ENCODE results near the gene SRBD1. TPM values are rescaled to one million over a fixed set of nuclear protein-coding genes. Genes with fewer than 3 reads are reported as not detected.

The SRBD1 gene
- total RNA-seq, 1 donor from 2014 or later = 19.3 TPM

DNA sequence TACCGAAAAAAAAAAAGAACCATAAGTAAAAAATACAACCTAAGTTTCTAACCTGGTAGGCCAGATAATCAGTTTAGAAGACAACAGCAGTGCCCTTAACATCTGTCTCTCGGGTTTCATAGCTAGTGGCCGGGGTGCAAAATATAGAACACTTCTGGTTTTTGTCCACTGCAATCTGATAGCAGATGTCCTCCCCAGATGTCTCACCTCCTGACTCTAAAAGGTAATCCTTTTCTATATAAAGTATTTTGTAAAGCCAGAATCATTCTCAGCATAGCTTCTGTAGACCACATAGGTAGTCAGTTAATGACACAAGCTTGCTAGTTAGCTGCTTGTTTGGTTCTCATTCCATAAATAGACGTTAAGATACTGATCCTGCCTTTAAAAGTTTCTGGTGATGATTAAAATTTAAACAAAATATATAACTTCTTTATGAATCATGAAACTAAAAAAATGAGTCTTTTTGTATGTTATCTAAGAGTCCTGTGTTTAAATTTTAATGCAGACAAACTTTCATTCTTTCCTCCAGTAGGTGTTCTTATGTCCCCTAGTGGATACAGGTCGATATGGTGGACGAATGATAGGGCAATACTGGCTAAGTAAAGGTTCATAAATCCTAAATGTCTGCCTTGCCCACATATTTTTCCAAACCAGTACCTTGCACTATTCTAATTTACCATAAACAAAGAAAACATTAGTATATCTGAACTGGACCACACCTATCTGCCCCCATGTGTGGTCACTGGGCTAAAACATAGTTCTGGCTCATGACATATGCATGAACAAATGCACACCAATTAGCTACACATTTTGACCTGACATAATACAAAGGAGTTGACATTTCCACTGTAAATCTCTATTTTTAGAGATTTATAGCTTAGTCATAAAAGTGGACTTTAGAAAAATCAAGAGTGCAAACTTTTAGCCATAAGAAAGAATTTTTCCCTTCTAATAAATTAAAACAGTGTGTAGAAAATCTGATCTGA lies 171.0 kb downstream of the SRBD1 start:
- peaks cover 4% of the 10 kb centered on the region for H3K4me1 Mint-ChIP-seq (ENCODE audit: unreplicated experiment)
- H3K9me3 Mint-ChIP-seq = no peaks in the 10 kb centered on the region
- no peak overlapping the region for H3K4me3 Mint-ChIP-seq
- H3K27ac Mint-ChIP-seq = no peak overlapping the region
- TF ChIP-seq, protein P1, sequence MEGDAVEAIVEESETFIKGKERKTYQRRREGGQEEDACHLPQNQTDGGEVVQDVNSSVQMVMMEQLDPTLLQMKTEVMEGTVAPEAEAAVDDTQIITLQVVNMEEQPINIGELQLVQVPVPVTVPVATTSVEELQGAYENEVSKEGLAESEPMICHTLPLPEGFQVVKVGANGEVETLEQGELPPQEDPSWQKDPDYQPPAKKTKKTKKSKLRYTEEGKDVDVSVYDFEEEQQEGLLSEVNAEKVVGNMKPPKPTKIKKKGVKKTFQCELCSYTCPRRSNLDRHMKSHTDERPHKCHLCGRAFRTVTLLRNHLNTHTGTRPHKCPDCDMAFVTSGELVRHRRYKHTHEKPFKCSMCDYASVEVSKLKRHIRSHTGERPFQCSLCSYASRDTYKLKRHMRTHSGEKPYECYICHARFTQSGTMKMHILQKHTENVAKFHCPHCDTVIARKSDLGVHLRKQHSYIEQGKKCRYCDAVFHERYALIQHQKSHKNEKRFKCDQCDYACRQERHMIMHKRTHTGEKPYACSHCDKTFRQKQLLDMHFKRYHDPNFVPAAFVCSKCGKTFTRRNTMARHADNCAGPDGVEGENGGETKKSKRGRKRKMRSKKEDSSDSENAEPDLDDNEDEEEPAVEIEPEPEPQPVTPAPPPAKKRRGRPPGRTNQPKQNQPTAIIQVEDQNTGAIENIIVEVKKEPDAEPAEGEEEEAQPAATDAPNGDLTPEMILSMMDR (conservative IDR thresholded peaks at IDR 0.05) = no peak
- peaks cover 15% of the 10 kb centered on the region for H3K36me3 Mint-ChIP-seq
- no peaks in the 10 kb centered on the region for H3K27me3 Mint-ChIP-seq
- DNase-seq (ENCODE audit: extremely low spot score, unreplicated experiment) = no peak

DNA sequence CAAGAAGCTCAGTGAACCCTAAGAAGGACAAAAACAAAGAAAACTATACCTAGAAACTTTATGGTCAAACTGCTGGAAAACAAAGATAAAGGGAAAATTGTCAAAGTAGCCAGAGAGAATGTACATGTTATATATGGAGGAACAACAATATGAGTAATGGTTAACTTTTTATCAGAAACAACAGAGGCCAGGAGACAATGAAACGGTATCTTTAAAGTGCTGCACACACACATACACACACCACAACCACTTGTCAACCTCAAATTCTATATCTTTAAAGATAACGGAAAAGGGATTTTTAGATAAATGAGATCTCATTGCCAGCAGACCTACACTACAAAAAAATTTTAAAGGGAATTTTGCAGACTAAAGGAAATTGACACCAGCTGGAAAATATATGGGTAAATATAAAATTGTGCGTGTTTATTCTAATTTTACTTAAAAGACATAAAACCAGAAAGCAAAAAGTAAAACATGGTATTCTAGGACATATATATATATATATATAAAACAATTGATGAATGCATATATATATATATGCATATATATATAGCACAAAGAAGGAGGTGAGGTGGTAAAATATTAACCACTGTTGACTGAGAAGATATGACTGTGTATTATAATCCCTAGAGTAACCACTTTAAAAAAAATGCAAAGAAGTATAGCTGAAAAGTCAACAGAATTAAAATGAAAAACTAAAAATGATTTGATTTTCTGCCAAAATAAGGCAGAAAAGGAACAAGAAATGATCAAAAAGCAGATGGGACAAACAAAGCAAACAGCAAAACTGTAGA lies 172.0 kb downstream of the SRBD1 start:
- Mint-ChIP-seq H3K4me3 (no peak overlapping the region), H3K27ac (no peak overlapping the region), H3K4me1 (ENCODE audit: unreplicated experiment) (peaks cover 4% of the 10 kb centered on the region), H3K9me3 (no peaks in the 10 kb centered on the region), H3K27me3 (no peaks in the 10 kb centered on the region), H3K36me3 (peaks cover 19% of the 10 kb centered on the region)
- DNase-seq (ENCODE audit: extremely low spot score, unreplicated experiment) = no peak
- TF ChIP-seq, protein P1 (conservative IDR thresholded peaks at IDR 0.05) = no peak

DNA sequence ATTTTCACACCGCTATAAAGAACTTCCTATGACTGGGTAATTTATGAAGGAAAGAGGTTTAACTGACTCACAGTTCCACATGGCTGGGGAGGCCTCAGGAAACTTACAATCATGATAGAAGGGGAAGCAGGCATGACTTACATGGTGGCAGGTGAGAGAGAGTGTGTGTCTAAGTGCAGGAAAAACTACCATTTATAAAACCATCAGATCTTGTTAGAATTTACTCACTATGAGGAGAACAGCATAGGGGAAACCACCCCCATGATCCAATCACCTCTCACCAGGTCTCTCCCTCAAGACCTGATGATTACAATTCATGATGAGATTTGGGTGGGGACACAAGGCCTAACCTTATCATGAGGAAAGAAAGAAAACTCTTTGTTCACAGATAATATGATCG lies 174.6 kb downstream of the SRBD1 start:
- Mint-ChIP-seq H3K27ac (no peak overlapping the region), H3K4me3 (no peak overlapping the region), H3K27me3 (no peaks in the 10 kb centered on the region), H3K4me1 (ENCODE audit: unreplicated experiment) (peaks cover 4% of the 10 kb centered on the region), H3K36me3 (peaks cover 19% of the 10 kb centered on the region), H3K9me3 (no peaks in the 10 kb centered on the region)
- DNase-seq (ENCODE audit: extremely low spot score, unreplicated experiment) = no peak
- TF ChIP-seq, protein P1 (conservative IDR thresholded peaks at IDR 0.05) = no peak

DNA sequence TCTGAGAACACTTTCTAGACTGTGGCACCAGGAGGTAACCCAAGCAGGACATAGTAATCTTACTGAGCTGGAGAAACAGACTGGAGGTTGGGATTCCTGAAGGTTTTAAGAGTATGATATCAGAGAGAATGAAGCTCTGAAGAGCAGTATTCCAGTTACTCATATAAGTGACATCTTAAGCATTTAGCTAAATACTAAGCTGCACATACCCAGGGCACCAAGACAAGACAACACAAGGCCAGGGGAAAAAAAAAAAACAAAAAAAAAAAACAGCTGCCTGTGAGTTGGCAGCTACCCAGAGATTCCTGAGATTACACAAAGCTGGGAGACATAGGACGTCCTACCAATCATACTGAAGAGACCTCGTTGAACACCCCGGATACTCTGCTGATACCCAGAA lies 175.8 kb downstream of the SRBD1 start:
- Mint-ChIP-seq H3K4me1 (ENCODE audit: unreplicated experiment) (peaks cover under 1% of the 10 kb centered on the region), H3K36me3 (peaks cover 19% of the 10 kb centered on the region), H3K9me3 (peaks cover 7% of the 10 kb centered on the region), H3K27ac (no peak overlapping the region), H3K4me3 (no peak overlapping the region), H3K27me3 (no peaks in the 10 kb centered on the region)
- DNase-seq (ENCODE audit: extremely low spot score, unreplicated experiment) = no peak
- TF ChIP-seq, protein P1 (conservative IDR thresholded peaks at IDR 0.05) = no peak

DNA sequence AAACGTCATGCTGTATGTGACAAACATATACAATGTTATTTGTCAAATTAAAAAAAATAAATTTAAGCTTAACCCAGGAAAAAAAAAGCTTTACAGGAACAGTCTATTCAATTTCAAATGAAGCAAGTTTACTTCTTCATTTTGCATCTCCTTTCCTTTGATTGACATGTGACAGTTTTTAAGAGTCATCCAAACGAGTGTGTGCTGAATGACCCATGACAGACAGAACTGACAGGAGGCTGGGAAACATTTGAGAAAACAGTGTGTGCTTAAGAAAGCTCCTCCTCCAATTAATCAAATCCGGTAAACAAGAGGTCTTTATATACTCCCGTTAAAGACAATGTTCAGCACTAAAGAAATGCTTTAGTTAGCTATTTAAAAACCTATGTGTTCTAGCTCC lies 177.7 kb downstream of the SRBD1 start:
- Mint-ChIP-seq H3K27me3 (no peaks in the 10 kb centered on the region), H3K4me1 (ENCODE audit: unreplicated experiment) (no peaks in the 10 kb centered on the region), H3K27ac (no peak overlapping the region), H3K36me3 (peaks cover 24% of the 10 kb centered on the region), H3K9me3 (peaks cover 8% of the 10 kb centered on the region), H3K4me3 (no peak overlapping the region)
- TF ChIP-seq, protein P1 (conservative IDR thresholded peaks at IDR 0.05) = no peak
- DNase-seq (ENCODE audit: extremely low spot score, unreplicated experiment) = no peak
